Neuronal stem cell (in vitro differentiated cells): ENCODE results near the gene GJB3. TPM values are rescaled to one million over a fixed set of nuclear protein-coding genes. Genes with fewer than 3 reads are reported as not detected.
"Not testable (repeated sequence)": the region's sequence is repeated elsewhere in the genome, so short reads cannot be mapped to it uniquely, and the experiment has no call there.

ENCODE experiments used
- DNase-seq: peaks from one replicate; pipeline ENCODE4 v3.0.0-alpha.2; 2013; ENCODE audit warnings: low spot score
- H2AFZ ChIP-seq: one replicate; pipeline ENCODE4 v1.6.1; 2013; ENCODE audit warnings: mild to moderate bottlenecking, low read length, inconsistent platforms
- H2AK5ac ChIP-seq: 2 replicates; pipeline ENCODE4 v1.6.1; 2013; ENCODE audit warnings: low read depth, mild to moderate bottlenecking, inconsistent platforms, low read length, moderate library complexity, mixed read lengths
- H2BK120ac ChIP-seq: 2 replicates; pipeline ENCODE4 v1.6.1; 2013; ENCODE audit warnings: low read depth, mild to moderate bottlenecking, inconsistent platforms, low read length, moderate library complexity, mixed read lengths
- H2BK12ac ChIP-seq: one replicate; pipeline ENCODE4 v1.6.1; 2013; ENCODE audit warnings: low read length, inconsistent platforms
- H2BK15ac ChIP-seq: 2 replicates; pipeline ENCODE4 v1.6.1; 2013; ENCODE audit warnings: mild to moderate bottlenecking, low read length, inconsistent platforms, mixed read lengths
- H2BK5ac ChIP-seq: one replicate; pipeline ENCODE4 v1.6.1; 2013; ENCODE audit warnings: inconsistent platforms, mild to moderate bottlenecking, low read length, moderate library complexity
- H3K14ac ChIP-seq: one replicate; pipeline ENCODE4 v1.6.1; 2013; ENCODE audit warnings: low read length, inconsistent platforms
- H3K18ac ChIP-seq: 2 replicates; pipeline ENCODE4 v1.6.1; 2013; ENCODE audit warnings: low read length, inconsistent platforms
- H3K23ac ChIP-seq: 2 replicates; pipeline ENCODE4 v1.6.1; 2013; ENCODE audit warnings: low read depth, mild to moderate bottlenecking, mixed read lengths, low read length, inconsistent platforms; ENCODE audit not compliant: poor library complexity
- H3K27ac ChIP-seq: replicated peaks from 3 replicates; pipeline ENCODE4 v1.5.1; 2013; ENCODE audit warnings: low read length, inconsistent platforms
- H3K27me3 ChIP-seq, 3 experiments: 2 replicates each; pipeline ENCODE4 v1.6.1; 2013; ENCODE audit warnings: low read length in 3 of 3, mild to moderate bottlenecking in 2 of 3, inconsistent platforms in 1 of 3, low read depth in 1 of 3, mixed read lengths in 1 of 3, moderate library complexity in 1 of 3; ENCODE audit not compliant: control insufficient read depth in 3 of 3, insufficient read depth in 3 of 3
- H3K36me3 ChIP-seq, 2 donors: replicated peaks in 1 of 2; 2 replicates each; pipeline ENCODE4 v1.6.1; 2013; ENCODE audit warnings: low read length in 2 of 2; ENCODE audit not compliant: control insufficient read depth in 2 of 2, insufficient read depth in 2 of 2
- H3K4ac ChIP-seq: 2 replicates; pipeline ENCODE4 v1.6.1; 2013; ENCODE audit warnings: inconsistent platforms, mild to moderate bottlenecking, low read length, moderate library complexity
- H3K4me1 ChIP-seq, 2 donors: 1 replicate in 1 of 2; 2 replicates in 1 of 2; pipeline ENCODE4 v1.6.1; 2013; ENCODE audit warnings: low read length in 2 of 2, low read depth in 1 of 2; ENCODE audit not compliant: control insufficient read depth in 2 of 2, insufficient read depth in 1 of 2
- H3K4me2 ChIP-seq: one replicate; pipeline ENCODE4 v1.6.1; 2013; ENCODE audit warnings: mild to moderate bottlenecking, low read length, inconsistent platforms; ENCODE audit not compliant: insufficient read depth, poor library complexity, severe bottlenecking
- H3K4me3 ChIP-seq, 2 donors: 2 replicates each; pipeline ENCODE4 v1.5.1; 2013; ENCODE audit warnings: low read length in 2 of 2, mild to moderate bottlenecking in 2 of 2, inconsistent platforms in 1 of 2, moderate library complexity in 1 of 2
- H3K79me1 ChIP-seq: one replicate; pipeline ENCODE4 v1.6.1; 2013; ENCODE audit warnings: low read depth, mild to moderate bottlenecking, inconsistent platforms, low read length, moderate library complexity
- H3K9ac ChIP-seq: one replicate; pipeline ENCODE4 v1.6.1; 2013; ENCODE audit warnings: mild to moderate bottlenecking, low read depth, low read length, inconsistent platforms; ENCODE audit not compliant: poor library complexity
- H3K9me3 ChIP-seq, 2 donors: replicated peaks in 1 of 2; 2 replicates each; pipeline versions ENCODE3 to v1.6.1; 2013; ENCODE audit warnings: low read length in 2 of 2, mild to moderate bottlenecking in 2 of 2, inconsistent platforms in 1 of 2, low read depth in 1 of 2, mixed read lengths in 1 of 2, moderate library complexity in 1 of 2; ENCODE audit not compliant: control insufficient read depth in 2 of 2, insufficient read depth in 1 of 2
- H4K8ac ChIP-seq: one replicate; pipeline ENCODE4 v1.6.1; 2013; ENCODE audit warnings: low read depth, mild to moderate bottlenecking, inconsistent platforms, low read length, moderate library complexity
- H4K91ac ChIP-seq: one replicate; pipeline ENCODE4 v1.6.1; 2013; ENCODE audit warnings: low read length, low read depth, mild to moderate bottlenecking, inconsistent platforms; ENCODE audit not compliant: poor library complexity
- WGBS, 2 donors: extraction: QIAGEN DNeasy Blood & Tissue Kit; methylation state at CpG; one replicate each; pipeline ENCODE4 v1.1.7; 2013; ENCODE audit warnings: missing lambda C conversion rate in 2 of 2, mixed read lengths in 1 of 2; ENCODE audit not compliant: insufficient read length in 2 of 2, insufficient replicate concordance in 1 of 2; ENCODE audit errors: extremely low coverage in 2 of 2; 5-methylcytosine and 5-hydroxymethylcytosine counted together
- polyA plus RNA-seq, 2 experiments: library from polyadenylated mRNA; stranded (reverse); fragments of 200-250 nt; gene quantifications; one replicate each; pipeline ENCODE4 v1.2.3, GENCODE V29; 2013

Gene GJB3
- polyA plus RNA-seq (2013, experiment 1 of 2), result not detected
- not detected for polyA plus RNA-seq (2013, experiment 2 of 2)

- H2BK5ac ChIP-seq, result no peak within 1 kb of the TSS
- H3K9ac ChIP-seq, result no peak within 1 kb of the TSS
- H2BK15ac ChIP-seq, result no peak within 1 kb of the TSS
- H3K36me3 ChIP-seq, result no peaks in the 10 kb centered on the region
- no peak within 1 kb of the TSS for H3K14ac ChIP-seq
- no peak within 1 kb of the TSS for H2BK12ac ChIP-seq
- peaks cover 11 to 66% (median 38%) of the 10 kb centered on the region in 3 experiments for H3K27me3 ChIP-seq
- H4K8ac ChIP-seq, result no peak within 1 kb of the TSS
- no peak within 1 kb of the TSS for H4K91ac ChIP-seq
- H2AFZ ChIP-seq, result peak within 1 kb of the TSS; percentile 77
- no peak within 1 kb of the TSS for H3K4ac ChIP-seq
- DNase-seq, result no peak
- H2AK5ac ChIP-seq, result peak within 1 kb of the TSS; percentile 21
- peak within 1 kb of the TSS in 1 of 2 donors; percentile 65 for H3K4me3 ChIP-seq
- no peaks in the 10 kb centered on the region for H3K9me3 ChIP-seq
- peak within 1 kb of the TSS; percentile 70 for H3K4me2 ChIP-seq
- H3K18ac ChIP-seq, result peak within 1 kb of the TSS; percentile 79
- H2BK120ac ChIP-seq, result no peak within 1 kb of the TSS
- H3K23ac ChIP-seq, result peak within 1 kb of the TSS; percentile 67
- peaks cover 0 to 5% of the 10 kb centered on the region in 2 donors for H3K4me1 ChIP-seq
- no CpG with 5 or more reads among the region's 62 CpGs for WGBS, 2 donors
- no peaks in the 10 kb centered on the region for H3K79me1 ChIP-seq
- H3K27ac ChIP-seq, result no peak within 1 kb of the TSS
Observed at GRCh38 chr1:34781071-34781843, at the start of gene GJB3. GJB3 (plus strand) TSS chr1:34781214; CDS start chr1:34784763, 3,549 bp downstream.

- H3K27me3 ChIP-seq, result peaks cover 0 to 31% (median 0%) of the 10 kb centered on the region in 3 experiments
- H3K18ac ChIP-seq, H3K4ac ChIP-seq, H2BK15ac ChIP-seq, H3K79me1 ChIP-seq, H3K4me2 ChIP-seq, H3K23ac ChIP-seq, H4K91ac ChIP-seq, H2AFZ ChIP-seq, H2BK12ac ChIP-seq, H3K14ac ChIP-seq, H3K9me3 ChIP-seq, H3K4me3 ChIP-seq, H2BK120ac ChIP-seq, DNase-seq, H3K27ac ChIP-seq, H2BK5ac ChIP-seq, H3K4me1 ChIP-seq, H3K9ac ChIP-seq, H2AK5ac ChIP-seq, H4K8ac ChIP-seq, H3K36me3 ChIP-seq: not testable (repeated sequence)
- no CpG with 5 or more reads among the region's 7 CpGs for WGBS, 2 donors
Observed at GRCh38 chr1:34732831-34733230, 48.2 kb upstream of the GJB3 start.

GRCh38 chr1:34736692-34737091 lies 44.3 kb upstream of the GJB3 start:
- Histone ChIP-seq H3K14ac (no peak overlapping the region), H3K4me1 (peaks cover 0 to 7% of the 10 kb centered on the region in 2 donors), H3K79me1 (no peaks in the 10 kb centered on the region), H3K9ac (no peak overlapping the region), H3K27me3 (peaks cover 0 to 28% (median 0%) of the 10 kb centered on the region in 3 experiments), H2AFZ (no peak overlapping the region), H3K18ac (no peak overlapping the region), H3K27ac (no peak overlapping the region), H3K4me2 (no peak overlapping the region), H2BK5ac (no peak overlapping the region), H4K8ac (no peak overlapping the region), H2BK120ac (no peak overlapping the region), H2BK12ac (no peak overlapping the region), H4K91ac (no peak overlapping the region), H3K4me3 (no peak overlapping the region), H3K36me3 (no peaks in the 10 kb centered on the region), H3K23ac (no peak overlapping the region), H3K4ac (no peak overlapping the region), H2BK15ac (no peak overlapping the region), H2AK5ac (no peak overlapping the region), H3K9me3 (no peaks in the 10 kb centered on the region)
- no peak for DNase-seq
- no CpG with 5 or more reads among the region's 10 CpGs for WGBS, 2 donors

GRCh38 chr1:34737236-34737635 lies 43.8 kb upstream of the GJB3 start:
- H3K9ac ChIP-seq, result not testable (repeated sequence)

More at GRCh38 chr1:34737236-34737635, 43.8 kb upstream of the GJB3 start:
- not testable (repeated sequence) for H3K18ac ChIP-seq, H3K14ac ChIP-seq, H3K23ac ChIP-seq, H3K4me1 ChIP-seq, H2BK5ac ChIP-seq, H2AFZ ChIP-seq, H2BK120ac ChIP-seq, DNase-seq, H2BK15ac ChIP-seq, H3K4me2 ChIP-seq, H4K8ac ChIP-seq, H3K9me3 ChIP-seq, H2BK12ac ChIP-seq, H4K91ac ChIP-seq, H3K36me3 ChIP-seq, H3K27ac ChIP-seq, H2AK5ac ChIP-seq, H3K4ac ChIP-seq, H3K79me1 ChIP-seq, H3K4me3 ChIP-seq
- peaks cover 0 to 33% (median 0%) of the 10 kb centered on the region in 3 experiments for H3K27me3 ChIP-seq
- WGBS, 2 donors, result no CpG with 5 or more reads among the region's 12 CpGs
